HCT116 (cell line): ENCODE data around the gene SMCR8. TPM values are rescaled to one million over a fixed set of nuclear protein-coding genes. Genes with fewer than 3 reads are reported as not detected.

ENCODE experiments used
- ATAC-seq: fragments of 200-7000 bp; cut with Tn5 transposase; 2 replicates; pipeline ENCODE4 v1.9.1; 2020; ENCODE audit warnings: mild to moderate bottlenecking, moderate library complexity
- BruUV-seq: library from RNA; stranded (reverse); fragments of 400-500 nt; replicated peaks from 2 replicates; lab custom pipeline; 2021; lab: Mats Ljungman, UMichigan
- CTCF ChIA-PET: fragments of 300-600 bp; sonication (Branson Sonifier 250); formaldehyde crosslinking; loops from one replicate; lab custom pipeline; 2021; ENCODE audit warnings: antibody characterized with exemption; lab: Charles Lee
- POLR2A ChIA-PET: fragments of 300-600, 350-600 bp; sonication (Branson Sonifier 250); formaldehyde crosslinking; loops from one replicate; lab custom pipeline; 2021; ENCODE audit warnings: antibody characterized with exemption; lab: Charles Lee
- RAD21 ChIA-PET, 2 experiments: fragments of 300-600 bp; sonication (Branson Sonifier 250); formaldehyde crosslinking; loops; one replicate each; lab custom pipeline; 2023; ENCODE audit warnings: low total read pairs in 2 of 2; ENCODE audit not compliant: uncharacterized antibody in 2 of 2, unreplicated experiment in 2 of 2, low non-redundant PET in 1 of 2; lab: Charles Lee
- DNase-seq: peaks from one replicate; pipeline ENCODE4 v3.0.0-alpha.2; 2010; ENCODE audit warnings: low read depth, low spot score
- H2AFZ ChIP-seq: fragments of 200-600 bp; shearing (Covaris generic), sonication (generic); 2 replicates; pipeline ENCODE4 v1.6.1; 2017; ENCODE audit warnings: low read depth, mixed run types, mixed read lengths, antibody characterized with exemption, low read length; ENCODE audit not compliant: poor library complexity, severe bottlenecking
- H3K27ac ChIP-seq: 2 replicates; pipeline ENCODE4 v1.5.1; 2012; ENCODE audit warnings: low read depth, low read length
- H3K27me3 ChIP-seq: fragments of 200-600 bp; sonication (generic); 2 replicates; pipeline ENCODE4 v1.6.1; 2016; ENCODE audit warnings: mixed run types, low read length, mixed read lengths; ENCODE audit not compliant: insufficient read depth
- H3K36me3 ChIP-seq, 2 experiments: fragments of 200-500 bp in 1 of 2; fragments of 200-600 bp in 1 of 2; sonication (Bioruptor generic) in 1 of 2; sonication (generic) in 1 of 2; 2 replicates each; pipeline versions ENCODE4 v1.5.1 to v1.6.1; 2014 to 2016; ENCODE audit warnings: low read length in 2 of 2, inconsistent platforms in 1 of 2, mixed read lengths in 1 of 2, mixed run types in 1 of 2; ENCODE audit not compliant: insufficient read depth in 2 of 2, control insufficient read depth in 1 of 2
- H3K4me1 ChIP-seq, 2 experiments: fragments of 200-600 bp in 1 of 2; sonication (generic) in 1 of 2; 2 replicates each; pipeline versions ENCODE4 v1.5.1 to v1.6.1; 2012 to 2017; ENCODE audit warnings: low read length in 2 of 2, inconsistent platforms in 1 of 2, mild to moderate bottlenecking in 1 of 2, mixed read lengths in 1 of 2, mixed run types in 1 of 2, moderate library complexity in 1 of 2; ENCODE audit not compliant: insufficient read depth in 2 of 2, control insufficient read depth in 1 of 2
- H3K4me2 ChIP-seq: fragments of 200-600 bp; sonication (generic); 2 replicates; pipeline ENCODE4 v1.6.1; 2017; ENCODE audit warnings: mixed run types, low read length, mixed read lengths
- H3K4me3 ChIP-seq, 2 experiments: fragments of 200-600 bp in 1 of 2; sonication (generic) in 1 of 2; replicated peaks in 1 of 2; 2 replicates each; pipeline ENCODE4 v1.5.1; 2011 to 2016; ENCODE audit warnings: low read length in 2 of 2, control low read depth in 1 of 2, low read depth in 1 of 2, mild to moderate bottlenecking in 1 of 2, mixed read lengths in 1 of 2, mixed run types in 1 of 2
- H3K79me2 ChIP-seq: fragments of 200-600 bp; sonication (generic); 2 replicates; pipeline ENCODE4 v1.6.1; 2017; ENCODE audit warnings: mild to moderate bottlenecking, mixed run types, low read length, moderate library complexity, mixed read lengths; ENCODE audit not compliant: insufficient read depth
- H3K9ac ChIP-seq: fragments of 200-600 bp; sonication (generic); 2 replicates; pipeline ENCODE4 v1.6.1; 2016; ENCODE audit warnings: low read length, mixed read lengths
- H3K9me2 ChIP-seq: fragments of 200-600 bp; sonication (generic), shearing (Covaris generic); 2 replicates; pipeline ENCODE4 v1.6.1; 2017; ENCODE audit warnings: mixed run types, mild to moderate bottlenecking, moderate library complexity; ENCODE audit not compliant: insufficient read depth
- H3K9me3 ChIP-seq, 2 experiments: fragments of 200-500 bp in 1 of 2; fragments of 200-600 bp in 1 of 2; sonication (Bioruptor generic) in 1 of 2; sonication (generic) in 1 of 2; 2 replicates each; pipeline ENCODE4 v1.6.1; 2014 to 2017; ENCODE audit warnings: low read length in 2 of 2, mixed read lengths in 2 of 2, inconsistent platforms in 1 of 2, low read depth in 1 of 2, mild to moderate bottlenecking in 1 of 2, mixed run types in 1 of 2, moderate library complexity in 1 of 2; ENCODE audit not compliant: control insufficient read depth in 1 of 2, insufficient read depth in 1 of 2
- H4K20me1 ChIP-seq: fragments of 200-600 bp; sonication (generic), shearing (Covaris generic); 2 replicates; pipeline ENCODE4 v1.6.1; 2017; ENCODE audit warnings: mixed run types, mild to moderate bottlenecking, moderate library complexity; ENCODE audit not compliant: insufficient read depth
- CEBPB ChIP-seq: IDR thresholded peaks from 2 replicates; pipeline ENCODE4 v1.6.1; 2012; ENCODE audit warnings: low read depth
- EGR1 ChIP-seq: IDR thresholded peaks from 2 replicates; pipeline ENCODE4 v1.6.1; 2012; ENCODE audit warnings: low read depth
- EZH2 ChIP-seq: fragments of 200-600 bp; sonication (generic); IDR thresholded peaks from 2 replicates; pipeline ENCODE4 v1.6.1; 2017; ENCODE audit warnings: antibody characterized with exemption, mixed run types
- EZH2phosphoT487 ChIP-seq: fragments of 200-600 bp; IDR thresholded peaks from 2 replicates; pipeline ENCODE4 v1.6.1; 2018; ENCODE audit warnings: antibody characterized with exemption, borderline replicate concordance
- JUND ChIP-seq: IDR thresholded peaks from 2 replicates; pipeline ENCODE4 v1.6.1; 2012
- MAX ChIP-seq: IDR thresholded peaks from 2 replicates; pipeline ENCODE4 v1.6.1; 2012
- POLR2A ChIP-seq: IDR thresholded peaks from 2 replicates; pipeline ENCODE4 v1.7.0; 2011; ENCODE audit warnings: borderline replicate concordance; ENCODE audit not compliant: insufficient read depth, insufficient read length; ENCODE audit errors: extremely low read depth
- POLR2AphosphoS5 ChIP-seq: IDR thresholded peaks from 2 replicates; pipeline ENCODE4 v1.6.1; 2011; ENCODE audit warnings: mild to moderate bottlenecking, low read depth, low read length, moderate library complexity
- RAD21 ChIP-seq: IDR thresholded peaks from 2 replicates; pipeline ENCODE4 v1.6.1; 2012; ENCODE audit warnings: low read depth, mild to moderate bottlenecking
- REST ChIP-seq: IDR thresholded peaks from 2 replicates; pipeline ENCODE4 v1.6.1; 2012; ENCODE audit warnings: low read depth
- SIN3A ChIP-seq: IDR thresholded peaks from 2 replicates; pipeline ENCODE4 v1.6.1; 2012; ENCODE audit warnings: low read depth
- SP1 ChIP-seq: IDR thresholded peaks from 2 replicates; pipeline ENCODE4 v1.6.1; 2012; ENCODE audit warnings: low read depth
- SRF ChIP-seq: IDR thresholded peaks from 2 replicates; pipeline ENCODE4 v1.6.1; 2012; ENCODE audit warnings: low read depth
- ZBTB33 ChIP-seq: IDR thresholded peaks from 2 replicates; pipeline ENCODE4 v1.6.1; 2011; ENCODE audit warnings: mild to moderate bottlenecking, low read length, moderate library complexity; ENCODE audit not compliant: insufficient replicate concordance; ENCODE audit errors: extremely low read depth
- ZFX ChIP-seq: fragments of 450-650 bp; IDR thresholded peaks from 2 replicates; pipeline ENCODE4 v1.6.1; 2017
- intact Hi-C: fragments of 100-400 bp; cut with micrococcal nuclease; formaldehyde crosslinking; loops from 2 replicates; pipeline ENCODE4 v1.10.0; 2022
- total RNA-seq: library from RNA; stranded (reverse); gene quantifications from one replicate; pipeline ENCODE4 v1.2.1, GENCODE V29; 2021; ENCODE audit not compliant: unreplicated experiment

SMCR8 gene
- total RNA-seq, 1 experiment from 2014 or later: 12.7 TPM

GRCh38 chr17:18356624-18357023 is 41.5 kb downstream of the SMCR8 start:
- no peaks in the 10 kb centered on the region for H3K9me2 ChIP-seq
- TF ChIP-seq RAD21 (no peak), EGR1 (no peak), CEBPB (no peak), POLR2A (no peak), ZBTB33 (no peak), MAX (no peak), SIN3A (no peak), EZH2 (no peak), JUND (no peak), EZH2phosphoT487 (no peak), ZFX (no peak), SRF (no peak), SP1 (no peak), REST (no peak), POLR2AphosphoS5 (no peak)
- TF ChIP-seq, all 23 proteins: peak for 0
- Histone ChIP-seq H4K20me1 (no peaks in the 10 kb centered on the region), H3K27ac (no peak overlapping the region), H3K9ac (no peak overlapping the region), H3K79me2 (peaks cover 27% of the 10 kb centered on the region), H3K4me1 (no peaks in the 10 kb centered on the region; a peak in 1 of 4 replicates), H2AFZ (no peak overlapping the region), H3K27me3 (no peaks in the 10 kb centered on the region), H3K4me2 (no peak overlapping the region), H3K4me3 (no peak overlapping the region), H3K36me3 (peaks cover 7 to 12% of the 10 kb centered on the region in 2 experiments; a peak in 3 of 4 replicates), H3K9me3 (no peaks in the 10 kb centered on the region)
- no peak for DNase-seq
- RAD21 ChIA-PET: no interaction called here
- intact Hi-C loops: no loop called here
- no TSS peak for BruUV-seq
- CTCF ChIA-PET: no interaction called here
- POLR2A ChIA-PET: no interaction called here
- no peak for ATAC-seq
